ENCODE measurements around the gene TCF20. TPM values are rescaled to one million over a fixed set of nuclear protein-coding genes. Genes with fewer than 3 reads are reported as not detected.

The TCF20 gene
- total RNA-seq, 1 donor from 2014 or later: 53.7 TPM

DNA sequence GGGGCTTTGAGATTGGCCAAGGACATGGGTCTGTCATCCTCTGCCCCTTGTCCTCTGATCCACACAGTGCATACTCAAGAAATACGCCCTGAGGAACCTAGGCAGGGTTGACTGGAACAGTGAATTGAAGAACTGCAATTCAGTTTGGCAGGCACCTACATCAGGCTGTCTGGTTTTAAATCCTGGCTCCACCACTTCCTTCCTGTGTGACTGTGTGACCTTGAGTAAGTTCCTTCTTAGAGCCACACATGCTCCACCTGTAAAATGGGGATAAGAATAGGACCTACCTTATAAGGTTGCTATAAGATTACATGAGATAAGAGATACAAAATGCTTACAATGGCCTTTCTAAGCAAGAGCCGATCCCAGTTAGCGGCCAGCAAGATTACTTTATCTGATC, 15.8 kb upstream of the TCF20 start:
- Histone ChIP-seq H3K27ac (no peak overlapping the region), H3K9ac (no peak overlapping the region), H4K20me1 (ENCODE audit: low read depth) (peaks cover 93% of the 10 kb centered on the region), H3K4me1 (peaks cover 18% of the 10 kb centered on the region), H3K4me3 (no peak overlapping the region), H3K27me3 (peaks cover 62% of the 10 kb centered on the region), H3K36me3 (no peaks in the 10 kb centered on the region), H2AFZ (replicated peaks) (no peak overlapping the region), H3K4me2 (no peak overlapping the region), H3F3A (ENCODE audit: low read depth) (peaks cover 24% of the 10 kb centered on the region), H3K9me3 (ENCODE audit: low read depth) (no peaks in the 10 kb centered on the region), H3K79me2 (ENCODE audit: low read depth) (no peaks in the 10 kb centered on the region)
- Mint-ChIP-seq H3K27me3 (ENCODE audit: insufficient read depth, low read depth) (peaks cover 24% of the 10 kb centered on the region), H3K9me3 (no peaks in the 10 kb centered on the region), H3K27ac (no peak overlapping the region), H3K4me3 (no peak overlapping the region), H3K36me3 (no peaks in the 10 kb centered on the region), H3K4me1 (peaks cover 59% of the 10 kb centered on the region)
- TF ChIP-seq EZH2phosphoT487 (IDR thresholded peaks at IDR 0.05) (no peak), EZH2 (IDR thresholded peaks at IDR 0.05) (no peak)
- TF ChIP-seq, protein P1, sequence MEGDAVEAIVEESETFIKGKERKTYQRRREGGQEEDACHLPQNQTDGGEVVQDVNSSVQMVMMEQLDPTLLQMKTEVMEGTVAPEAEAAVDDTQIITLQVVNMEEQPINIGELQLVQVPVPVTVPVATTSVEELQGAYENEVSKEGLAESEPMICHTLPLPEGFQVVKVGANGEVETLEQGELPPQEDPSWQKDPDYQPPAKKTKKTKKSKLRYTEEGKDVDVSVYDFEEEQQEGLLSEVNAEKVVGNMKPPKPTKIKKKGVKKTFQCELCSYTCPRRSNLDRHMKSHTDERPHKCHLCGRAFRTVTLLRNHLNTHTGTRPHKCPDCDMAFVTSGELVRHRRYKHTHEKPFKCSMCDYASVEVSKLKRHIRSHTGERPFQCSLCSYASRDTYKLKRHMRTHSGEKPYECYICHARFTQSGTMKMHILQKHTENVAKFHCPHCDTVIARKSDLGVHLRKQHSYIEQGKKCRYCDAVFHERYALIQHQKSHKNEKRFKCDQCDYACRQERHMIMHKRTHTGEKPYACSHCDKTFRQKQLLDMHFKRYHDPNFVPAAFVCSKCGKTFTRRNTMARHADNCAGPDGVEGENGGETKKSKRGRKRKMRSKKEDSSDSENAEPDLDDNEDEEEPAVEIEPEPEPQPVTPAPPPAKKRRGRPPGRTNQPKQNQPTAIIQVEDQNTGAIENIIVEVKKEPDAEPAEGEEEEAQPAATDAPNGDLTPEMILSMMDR (IDR thresholded peaks at IDR 0.05): no peak
- no peak for DNase-seq (ENCODE audit: low spot score)

DNA sequence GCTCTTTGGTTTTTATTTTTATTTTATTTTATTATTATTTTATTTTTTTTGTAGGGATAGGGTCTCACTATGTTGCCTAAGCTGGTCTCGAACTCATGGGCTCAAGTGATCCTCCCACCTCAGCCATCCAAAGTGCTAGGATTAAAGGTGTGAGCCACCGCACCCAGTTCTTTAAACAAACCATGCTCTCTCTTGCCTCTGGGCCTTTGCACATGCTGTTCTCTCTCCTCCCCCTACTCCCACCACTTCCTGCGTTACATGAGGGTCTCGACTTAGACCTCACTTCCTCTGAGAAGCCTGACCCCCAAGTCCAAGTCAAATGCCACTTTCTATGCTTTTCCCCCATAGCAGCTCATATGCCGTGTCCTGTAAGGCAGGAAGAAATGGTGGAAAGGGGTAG, 15.2 kb upstream of the TCF20 start:
- no peak overlapping the region for H3K27ac Mint-ChIP-seq
- H3K36me3 ChIP-seq: no peaks in the 10 kb centered on the region
- H3K9ac ChIP-seq: no peak overlapping the region
- H3K4me1 Mint-ChIP-seq: peaks cover 57% of the 10 kb centered on the region
- no peak overlapping the region for H3K4me3 Mint-ChIP-seq
- no peaks in the 10 kb centered on the region for H3K36me3 Mint-ChIP-seq
- peaks cover 93% of the 10 kb centered on the region for H4K20me1 ChIP-seq (ENCODE audit: low read depth)
- peaks cover 21% of the 10 kb centered on the region for H3K4me1 ChIP-seq
- H3K79me2 ChIP-seq (ENCODE audit: low read depth): no peaks in the 10 kb centered on the region
- H3F3A ChIP-seq (ENCODE audit: low read depth): peaks cover 24% of the 10 kb centered on the region
- H3K9me3 ChIP-seq (ENCODE audit: low read depth): no peaks in the 10 kb centered on the region
- H3K9me3 Mint-ChIP-seq: no peaks in the 10 kb centered on the region
- H3K27ac ChIP-seq: no peak overlapping the region
- H3K4me2 ChIP-seq: no peak overlapping the region
- H2AFZ ChIP-seq (replicated peaks): no peak overlapping the region
- DNase-seq (ENCODE audit: low spot score): no peak
- TF ChIP-seq, protein P1 (IDR thresholded peaks at IDR 0.05): no peak
- TF ChIP-seq EZH2 (IDR thresholded peaks at IDR 0.05) (no peak), EZH2phosphoT487 (IDR thresholded peaks at IDR 0.05) (no peak)
- H3K27me3 Mint-ChIP-seq (ENCODE audit: insufficient read depth, low read depth): peaks cover 29% of the 10 kb centered on the region
- no peak overlapping the region for H3K4me3 ChIP-seq
- H3K27me3 ChIP-seq: peaks cover 68% of the 10 kb centered on the region

DNA sequence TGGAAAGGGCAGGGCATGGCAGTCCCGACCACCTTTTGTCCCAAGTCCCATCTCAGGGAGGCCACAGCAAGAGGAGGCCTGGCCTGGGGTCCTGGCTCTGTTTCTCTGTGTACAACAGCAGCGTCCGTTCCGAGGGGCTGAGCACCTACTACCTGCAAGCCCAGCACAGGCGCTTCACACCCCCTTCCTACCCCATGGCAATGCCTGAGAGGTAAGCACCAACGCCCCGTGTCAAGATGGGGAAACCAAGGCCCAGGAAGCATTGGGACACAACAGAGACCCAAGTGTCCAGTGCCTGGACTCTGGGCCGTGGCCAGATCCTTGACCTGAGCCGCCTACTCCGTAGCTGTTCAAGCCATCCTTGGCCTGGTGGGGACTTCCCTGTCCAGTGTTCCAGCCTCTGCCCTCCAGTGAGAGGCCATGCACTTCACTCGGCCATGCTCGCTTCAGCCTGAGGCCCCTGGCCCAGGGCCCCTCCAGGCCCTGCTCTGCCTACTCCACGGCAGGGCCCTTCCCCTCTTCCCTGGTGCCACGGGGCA, 14.3 kb upstream of the TCF20 start:
- no peak overlapping the region for H3K9ac ChIP-seq
- peaks cover 77% of the 10 kb centered on the region for H3K27me3 ChIP-seq
- Mint-ChIP-seq H3K4me3 (no peak overlapping the region), H3K9me3 (no peaks in the 10 kb centered on the region), H3K4me1 (peaks cover 55% of the 10 kb centered on the region), H3K27me3 (ENCODE audit: insufficient read depth, low read depth) (peaks cover 35% of the 10 kb centered on the region), H3K36me3 (no peaks in the 10 kb centered on the region), H3K27ac (no peak overlapping the region)
- H3K4me2 ChIP-seq: no peak overlapping the region
- no peak overlapping the region for H3K4me3 ChIP-seq
- no peaks in the 10 kb centered on the region for H3K9me3 ChIP-seq (ENCODE audit: low read depth)
- no peak for DNase-seq (ENCODE audit: low spot score)
- H3K79me2 ChIP-seq (ENCODE audit: low read depth): no peaks in the 10 kb centered on the region
- peaks cover 24% of the 10 kb centered on the region for H3F3A ChIP-seq (ENCODE audit: low read depth)
- TF ChIP-seq EZH2phosphoT487 (IDR thresholded peaks at IDR 0.05) (no peak), EZH2 (IDR thresholded peaks at IDR 0.05) (no peak)
- TF ChIP-seq, protein P1 (IDR thresholded peaks at IDR 0.05): no peak
- H2AFZ ChIP-seq (replicated peaks): no peak overlapping the region
- peaks cover 93% of the 10 kb centered on the region for H4K20me1 ChIP-seq (ENCODE audit: low read depth)
- H3K36me3 ChIP-seq: no peaks in the 10 kb centered on the region
- peaks cover 21% of the 10 kb centered on the region for H3K4me1 ChIP-seq
- no peak overlapping the region for H3K27ac ChIP-seq

Measured in neural progenitor cell (in vitro differentiated cells).